Vagina (tissue), 2 donors: Measurements from ENCODE around the gene CFHR3.
"Not testable (repeated sequence)": the region's sequence is repeated elsewhere in the genome, so short reads cannot be mapped to it uniquely, and the experiment has no call there.

Experiments
- POLR2A ChIP-seq, 2 donors: fragments of 450-650 bp; IDR thresholded peaks; one replicate each; pipeline ENCODE4 v1.6.1; 2017; ENCODE audit warnings: antibody characterized with exemption in 2 of 2, mild to moderate bottlenecking in 2 of 2, moderate library complexity in 2 of 2
- TF ChIP-seq, protein P1 (sequence below), 3 experiments: fragments of 450-650 bp in 2 of 3; fragments of 200-600 bp in 1 of 3; sonication (generic) in 1 of 3; IDR thresholded peaks; one replicate each; pipeline ENCODE4 v1.5.1; 2017 to 2019; ENCODE audit warnings: antibody characterized with exemption in 3 of 3, mild to moderate bottlenecking in 2 of 3, moderate library complexity in 2 of 3

DNA sequence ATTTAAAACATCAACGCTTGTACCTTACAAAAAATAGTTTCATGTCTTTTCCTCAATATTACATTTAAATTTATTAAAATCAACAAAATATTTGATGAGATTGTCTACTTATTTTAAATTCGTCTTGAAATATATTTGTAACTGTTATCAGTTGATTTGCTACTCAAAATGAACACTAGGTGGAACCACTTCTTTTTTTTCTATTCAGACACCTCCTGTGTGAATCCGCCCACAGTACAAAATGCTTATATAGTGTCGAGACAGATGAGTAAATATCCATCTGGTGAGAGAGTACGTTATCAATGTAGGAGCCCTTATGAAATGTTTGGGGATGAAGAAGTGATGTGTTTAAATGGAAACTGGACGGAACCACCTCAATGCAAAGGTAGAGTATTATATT, 31.4 kb upstream of the CFHR3 start:
- TF ChIP-seq, protein P1, sequence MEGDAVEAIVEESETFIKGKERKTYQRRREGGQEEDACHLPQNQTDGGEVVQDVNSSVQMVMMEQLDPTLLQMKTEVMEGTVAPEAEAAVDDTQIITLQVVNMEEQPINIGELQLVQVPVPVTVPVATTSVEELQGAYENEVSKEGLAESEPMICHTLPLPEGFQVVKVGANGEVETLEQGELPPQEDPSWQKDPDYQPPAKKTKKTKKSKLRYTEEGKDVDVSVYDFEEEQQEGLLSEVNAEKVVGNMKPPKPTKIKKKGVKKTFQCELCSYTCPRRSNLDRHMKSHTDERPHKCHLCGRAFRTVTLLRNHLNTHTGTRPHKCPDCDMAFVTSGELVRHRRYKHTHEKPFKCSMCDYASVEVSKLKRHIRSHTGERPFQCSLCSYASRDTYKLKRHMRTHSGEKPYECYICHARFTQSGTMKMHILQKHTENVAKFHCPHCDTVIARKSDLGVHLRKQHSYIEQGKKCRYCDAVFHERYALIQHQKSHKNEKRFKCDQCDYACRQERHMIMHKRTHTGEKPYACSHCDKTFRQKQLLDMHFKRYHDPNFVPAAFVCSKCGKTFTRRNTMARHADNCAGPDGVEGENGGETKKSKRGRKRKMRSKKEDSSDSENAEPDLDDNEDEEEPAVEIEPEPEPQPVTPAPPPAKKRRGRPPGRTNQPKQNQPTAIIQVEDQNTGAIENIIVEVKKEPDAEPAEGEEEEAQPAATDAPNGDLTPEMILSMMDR (IDR thresholded peaks at IDR 0.05), result not testable (repeated sequence)
- TF ChIP-seq POLR2A (IDR thresholded peaks at IDR 0.05), result not testable (repeated sequence)
